ENCODE measurements around the gene GNLY.

Gene GNLY

DNA sequence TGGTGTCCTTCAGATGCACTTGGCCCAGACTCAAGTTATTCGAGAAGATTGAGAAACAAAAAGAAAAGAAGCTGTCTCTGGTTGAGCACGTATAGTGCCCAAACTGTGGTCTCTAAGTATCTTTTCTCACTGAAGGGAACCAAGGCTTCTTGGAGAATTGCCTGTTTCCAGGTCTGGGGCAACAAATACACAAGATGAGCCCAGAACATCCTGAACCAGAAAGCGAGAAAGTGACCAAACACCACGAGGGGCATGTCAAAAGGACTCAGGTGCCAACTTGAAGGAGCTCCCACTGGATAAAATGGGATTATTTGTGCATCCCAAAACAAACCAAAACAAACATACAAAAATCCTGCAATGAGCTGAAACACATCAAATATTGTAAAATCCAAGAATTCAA, 46.0 kb downstream of the GNLY start:
- Histone ChIP-seq H3K4me1 (ENCODE audit: insufficient read depth, low read length) (peaks cover 10% of the 10 kb centered on the region; the same call in 1 of the 2 replicates), H3K9ac (ENCODE audit: low read depth, low read length) (no peak overlapping the region)

DNA sequence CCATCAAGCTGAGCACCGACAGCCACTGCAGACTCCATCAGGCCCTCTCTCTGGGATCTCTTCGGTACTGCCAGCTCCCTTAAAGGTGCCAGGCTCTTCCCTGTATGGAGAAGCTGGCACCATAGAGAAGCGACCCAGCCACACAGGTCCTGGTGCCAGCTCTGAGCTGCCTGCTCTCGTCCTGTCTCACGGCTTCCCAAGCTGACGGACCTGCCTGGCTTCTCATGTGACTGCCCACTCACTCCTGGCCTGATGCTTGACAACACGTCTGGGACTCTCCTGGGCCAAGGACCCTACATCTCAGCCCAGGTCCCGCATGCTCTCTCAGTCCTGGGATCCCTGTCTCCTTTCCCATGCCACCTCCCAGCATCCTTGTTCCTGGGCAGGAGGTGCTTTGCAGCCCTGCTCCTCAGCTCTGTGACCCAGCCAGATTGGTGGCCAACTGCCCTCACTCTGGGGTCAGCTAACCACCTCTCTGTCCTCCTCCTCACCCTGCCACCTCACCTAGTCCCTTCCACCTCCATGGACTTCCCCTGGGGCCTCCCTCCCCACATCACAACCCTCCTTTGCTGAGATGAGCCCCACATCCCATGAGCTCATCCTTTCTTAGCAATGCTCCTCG, 47.2 kb downstream of the GNLY start:
- peaks cover 10% of the 10 kb centered on the region; the same call in 1 of the 2 replicates for H3K4me1 ChIP-seq (ENCODE audit: insufficient read depth, low read length)
- H3K9ac ChIP-seq (ENCODE audit: low read depth, low read length): no peak overlapping the region
- H3K36me3 ChIP-seq (ENCODE audit: insufficient read depth, low read length): no peaks in the 10 kb centered on the region

More for the DNA sequence above, 46.0 kb downstream of the GNLY start:
- H3K36me3 ChIP-seq (ENCODE audit: insufficient read depth, low read length): no peaks in the 10 kb centered on the region
- H3K9me3 ChIP-seq (ENCODE audit: control insufficient read depth, insufficient read depth, low read length): no peaks in the 10 kb centered on the region

DNA sequence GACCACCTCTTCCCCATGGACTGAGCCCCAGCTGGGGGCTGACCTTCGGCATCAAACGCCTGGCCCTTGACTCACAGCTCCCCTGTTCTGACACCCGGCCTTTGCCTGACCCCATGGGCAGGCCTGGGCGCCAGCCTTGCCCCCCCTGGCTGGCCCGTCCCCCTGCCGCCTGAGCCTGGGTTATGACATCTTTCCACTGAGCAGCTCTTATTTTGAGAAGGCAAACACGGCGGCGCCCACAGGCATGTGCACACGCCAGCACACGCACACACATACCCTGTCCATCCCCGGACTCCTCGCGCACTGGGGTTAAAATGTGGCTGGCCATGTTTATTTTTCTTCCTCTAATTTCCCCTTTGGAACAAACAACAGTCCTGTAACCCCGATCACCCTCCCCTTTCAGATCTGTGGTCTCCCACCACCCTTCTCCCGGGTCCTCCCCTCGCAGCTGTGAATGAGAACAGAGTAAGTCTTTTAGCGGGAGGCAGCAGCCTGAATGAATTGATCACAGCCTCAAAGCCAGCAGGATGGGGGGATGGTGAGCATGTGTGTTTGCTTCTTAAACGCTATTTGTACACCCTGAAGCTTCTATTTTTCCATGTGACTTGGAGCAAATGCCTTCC, 47.8 kb downstream of the GNLY start:
- Histone ChIP-seq H3K9me3 (ENCODE audit: control insufficient read depth, insufficient read depth, low read length) (no peaks in the 10 kb centered on the region), H3K36me3 (ENCODE audit: insufficient read depth, low read length) (no peaks in the 10 kb centered on the region), H3K4me1 (ENCODE audit: insufficient read depth, low read length) (peaks cover 10% of the 10 kb centered on the region; the same call in 1 of the 2 replicates), H3K9ac (ENCODE audit: low read depth, low read length) (peak overlapping the region; percentile 12)

More for the DNA sequence above, 47.2 kb downstream of the GNLY start:
- no peaks in the 10 kb centered on the region for H3K9me3 ChIP-seq (ENCODE audit: control insufficient read depth, insufficient read depth, low read length)

DNA sequence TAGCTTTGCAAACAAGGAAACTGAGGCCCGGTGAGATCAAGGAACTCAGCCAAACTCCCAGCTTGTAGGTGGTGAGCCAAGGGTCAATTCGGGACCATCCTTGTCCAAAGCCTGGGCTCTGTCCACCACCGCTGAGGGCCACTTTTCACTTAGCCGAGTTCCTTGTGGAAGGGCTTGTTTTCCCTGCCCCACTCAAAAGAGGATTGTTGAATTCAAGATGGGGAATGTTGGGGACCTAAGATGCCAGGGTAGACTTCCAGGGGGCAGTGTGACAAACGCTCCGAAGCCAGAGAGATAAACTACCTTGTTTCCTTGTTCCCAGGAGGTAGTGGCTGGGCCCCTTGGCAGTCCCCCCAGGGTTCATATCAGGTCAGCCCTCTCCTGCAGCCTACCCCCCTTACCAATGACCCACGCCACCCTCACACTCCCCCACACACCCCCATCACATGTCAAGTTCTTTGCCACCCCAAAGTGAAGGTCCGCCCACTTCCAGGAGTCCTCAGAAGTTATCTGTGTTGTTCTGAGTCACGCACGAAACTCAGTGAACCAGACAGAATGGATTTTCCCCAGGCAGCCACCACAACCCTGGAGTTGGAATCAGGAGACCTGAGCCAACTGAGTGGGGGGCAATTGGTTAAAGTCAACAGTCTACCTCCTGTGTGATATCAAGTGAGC, 49.3 kb downstream of the GNLY start:
- H3K36me3 ChIP-seq (ENCODE audit: insufficient read depth, low read length): no peaks in the 10 kb centered on the region
- no peaks in the 10 kb centered on the region for H3K9me3 ChIP-seq (ENCODE audit: control insufficient read depth, insufficient read depth, low read length)
- peaks cover 11% of the 10 kb centered on the region; the same call in 1 of the 2 replicates for H3K4me1 ChIP-seq (ENCODE audit: insufficient read depth, low read length)
- no peak overlapping the region for H3K9ac ChIP-seq (ENCODE audit: low read depth, low read length)

DNA sequence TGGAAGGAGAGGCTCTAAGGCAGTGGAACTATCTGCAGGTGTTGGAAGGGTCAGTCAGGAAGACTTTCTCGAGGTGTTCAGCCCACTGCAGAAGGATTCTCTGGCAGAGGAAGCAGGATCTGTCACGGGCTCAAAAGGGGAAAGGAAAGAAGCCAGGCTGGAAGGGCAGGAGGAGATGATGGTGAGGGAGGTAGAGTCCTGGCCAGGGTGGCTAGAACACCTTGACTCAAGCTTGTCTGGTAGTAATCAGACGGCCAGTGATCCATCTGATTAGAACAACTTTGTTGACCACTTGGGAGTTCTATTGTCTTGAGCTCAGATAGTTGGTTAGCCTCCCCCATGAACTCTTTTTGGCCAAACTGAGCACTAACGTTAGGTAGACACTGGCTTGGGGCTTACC, 49.9 kb downstream of the GNLY start:
- Histone ChIP-seq H3K9ac (ENCODE audit: low read depth, low read length) (no peak overlapping the region), H3K9me3 (ENCODE audit: control insufficient read depth, insufficient read depth, low read length) (no peaks in the 10 kb centered on the region), H3K36me3 (ENCODE audit: insufficient read depth, low read length) (no peaks in the 10 kb centered on the region), H3K4me1 (ENCODE audit: insufficient read depth, low read length) (peaks cover 17% of the 10 kb centered on the region; the same call in 1 of the 2 replicates)

DNA sequence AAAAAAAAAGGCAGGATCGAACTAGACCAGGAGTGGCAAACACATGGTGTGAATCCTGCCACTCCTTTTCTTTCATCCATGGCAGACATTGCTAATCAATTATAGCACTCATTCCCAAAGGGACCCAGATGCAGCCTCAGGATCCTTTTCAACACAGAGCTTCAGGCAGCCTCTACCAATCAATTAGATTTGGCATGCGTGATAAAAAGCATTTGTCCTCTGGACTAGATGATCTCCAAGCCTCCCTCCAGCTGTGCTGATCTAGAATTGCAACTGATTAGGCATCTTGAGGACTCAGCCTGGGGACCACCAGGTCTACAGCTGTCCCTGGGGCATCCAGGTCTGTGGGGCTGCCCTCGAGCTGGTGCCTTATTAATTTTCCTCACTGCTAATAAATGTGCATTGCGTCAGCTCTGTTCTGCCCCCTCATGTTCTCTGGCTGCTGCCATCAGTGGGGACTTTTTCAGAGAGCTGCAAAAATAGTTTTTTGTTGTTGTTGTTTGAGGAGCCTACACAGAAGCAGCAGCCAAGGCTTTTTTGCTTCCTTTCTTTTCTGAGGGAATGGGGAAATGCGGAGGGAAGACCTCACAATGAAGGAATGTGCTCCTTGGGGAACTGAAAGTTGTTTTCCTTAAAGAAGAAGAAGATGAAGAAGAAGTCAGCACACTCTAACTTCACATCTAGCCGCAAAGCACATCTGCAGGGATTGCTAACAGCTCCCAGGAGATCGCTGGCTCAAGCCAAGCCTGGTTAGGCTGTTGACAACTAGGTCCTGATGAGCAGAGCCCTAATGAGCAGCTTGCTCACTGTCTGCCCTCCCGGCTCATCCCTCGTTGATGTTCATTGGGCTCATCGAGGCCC, 50.8 kb downstream of the GNLY start:
- peaks cover 19% of the 10 kb centered on the region; the same call in 1 of the 2 replicates for H3K4me1 ChIP-seq (ENCODE audit: insufficient read depth, low read length)

DNA sequence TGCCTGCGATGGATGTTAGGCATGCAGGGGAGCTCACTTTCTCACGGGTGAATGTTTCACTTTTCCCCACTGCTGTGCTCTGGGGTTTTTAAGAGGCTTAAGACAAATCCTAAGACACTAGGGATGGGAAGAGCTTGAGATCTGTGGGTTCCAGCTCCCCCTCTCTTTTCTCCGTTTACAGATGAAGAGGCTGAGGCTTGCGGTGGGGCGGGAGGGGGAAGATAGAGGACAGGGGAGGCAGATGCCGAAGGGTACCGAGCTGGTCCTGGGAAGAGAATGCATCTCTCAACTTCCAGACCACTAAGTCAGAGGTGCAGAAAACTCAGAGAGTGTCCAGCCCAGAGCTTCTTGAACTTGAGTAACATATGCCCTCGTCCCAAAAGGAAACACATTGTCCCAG, 51.5 kb downstream of the GNLY start:
- no peaks in the 10 kb centered on the region for H3K9me3 ChIP-seq (ENCODE audit: control insufficient read depth, insufficient read depth, low read length)
- no peaks in the 10 kb centered on the region for H3K36me3 ChIP-seq (ENCODE audit: insufficient read depth, low read length)
- peaks cover 19% of the 10 kb centered on the region; the same call in 1 of the 2 replicates for H3K4me1 ChIP-seq (ENCODE audit: insufficient read depth, low read length)
- H3K9ac ChIP-seq (ENCODE audit: low read depth, low read length): no peak overlapping the region

More for the DNA sequence above, 50.8 kb downstream of the GNLY start:
- Histone ChIP-seq H3K9ac (ENCODE audit: low read depth, low read length) (no peak overlapping the region), H3K9me3 (ENCODE audit: control insufficient read depth, insufficient read depth, low read length) (no peaks in the 10 kb centered on the region), H3K36me3 (ENCODE audit: insufficient read depth, low read length) (no peaks in the 10 kb centered on the region)

DNA sequence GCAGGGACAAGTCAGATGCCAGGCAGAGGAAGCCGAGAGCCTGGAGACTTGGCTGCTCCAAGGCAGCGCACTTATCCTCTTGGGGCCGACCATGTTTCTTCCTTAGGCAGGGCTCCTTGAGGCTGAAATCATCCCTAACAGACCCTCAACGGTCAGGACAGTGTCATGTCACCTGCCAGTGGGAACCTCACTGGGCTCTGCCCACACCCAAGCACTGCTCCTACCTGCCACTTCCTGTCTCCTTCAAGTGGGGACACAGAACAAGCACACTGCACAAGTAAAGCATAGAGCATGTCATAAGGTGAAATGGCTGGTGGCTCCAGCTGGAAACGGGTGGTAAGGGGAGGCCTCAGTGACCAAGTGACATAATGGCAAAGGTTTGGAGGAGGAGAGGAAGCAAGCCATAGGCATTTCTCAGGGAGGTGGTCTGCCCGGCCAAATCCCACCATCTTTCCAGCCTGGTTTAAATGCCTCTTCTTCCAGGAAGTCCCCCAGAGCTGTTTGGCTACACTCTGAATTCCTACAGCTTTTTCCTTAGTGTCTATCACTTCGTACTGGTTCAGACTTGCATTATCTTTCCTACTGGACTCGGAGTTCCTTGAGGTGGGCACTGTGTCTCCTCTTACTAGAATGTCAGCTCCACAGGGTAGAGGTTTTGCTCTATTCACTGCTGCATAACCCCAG, 52.3 kb downstream of the GNLY start:
- Histone ChIP-seq H3K36me3 (ENCODE audit: insufficient read depth, low read length) (no peaks in the 10 kb centered on the region), H3K9me3 (ENCODE audit: control insufficient read depth, insufficient read depth, low read length) (no peaks in the 10 kb centered on the region), H3K9ac (ENCODE audit: low read depth, low read length) (no peak overlapping the region), H3K4me1 (ENCODE audit: insufficient read depth, low read length) (peaks cover 18% of the 10 kb centered on the region; the same call in 1 of the 2 replicates)

DNA sequence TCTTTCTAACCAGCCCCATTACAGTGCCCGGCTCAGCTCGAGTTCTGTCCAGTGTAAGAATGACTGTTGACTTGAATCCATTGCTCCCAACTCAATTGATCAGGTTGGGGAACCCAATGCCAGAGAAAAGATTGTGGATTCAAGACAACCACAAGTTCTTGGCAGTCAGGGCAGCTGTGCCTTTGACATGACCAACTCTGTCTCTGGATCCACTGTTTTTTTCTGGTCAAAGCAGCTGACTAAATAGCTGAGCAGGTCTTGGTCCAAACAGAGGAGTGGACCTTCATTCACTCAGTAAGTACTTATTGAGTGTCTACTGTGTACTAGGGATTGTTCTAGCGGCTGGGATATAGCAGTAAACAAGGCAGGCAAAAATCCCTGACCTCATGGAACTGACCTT, 53.3 kb downstream of the GNLY start:
- Histone ChIP-seq H3K36me3 (ENCODE audit: insufficient read depth, low read length) (no peaks in the 10 kb centered on the region), H3K9ac (ENCODE audit: low read depth, low read length) (no peak overlapping the region), H3K9me3 (ENCODE audit: control insufficient read depth, insufficient read depth, low read length) (no peaks in the 10 kb centered on the region), H3K4me1 (ENCODE audit: insufficient read depth, low read length) (peaks cover 9% of the 10 kb centered on the region; the same call in 1 of the 2 replicates)

DNA sequence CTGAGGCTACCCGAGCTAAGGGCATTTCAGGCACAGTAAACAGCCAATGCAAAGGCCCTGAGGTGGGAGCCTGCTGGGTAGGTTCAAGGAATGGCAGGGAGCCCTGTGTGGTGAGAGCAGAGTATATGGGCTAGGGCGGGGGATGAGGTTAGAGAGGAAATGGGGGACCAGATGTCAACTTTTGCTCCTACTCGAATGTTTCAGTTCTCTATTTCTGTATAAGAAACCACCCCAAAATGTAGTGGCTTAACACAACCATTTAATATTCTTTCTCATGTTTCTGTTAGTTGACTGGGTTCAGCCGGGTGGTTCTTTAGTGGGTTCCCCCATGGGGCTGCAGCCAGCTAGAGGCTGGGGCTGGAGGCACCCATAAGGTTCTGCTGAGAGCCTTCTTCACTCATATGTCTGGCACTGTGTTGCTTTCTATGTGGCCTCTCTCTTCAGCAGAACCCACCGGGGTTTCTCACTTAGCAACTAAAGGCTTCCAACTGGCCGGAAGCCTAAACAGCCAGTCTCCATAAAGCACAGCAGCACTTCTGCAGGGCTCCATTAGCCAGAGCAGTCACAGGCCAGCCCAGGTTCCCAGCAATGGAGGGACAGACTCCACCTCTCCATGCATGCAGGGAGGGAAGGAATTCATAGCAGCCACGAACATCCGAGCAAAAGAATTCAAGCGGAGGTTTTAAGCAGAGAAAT, 54.0 kb downstream of the GNLY start:
- Histone ChIP-seq H3K36me3 (ENCODE audit: insufficient read depth, low read length) (no peaks in the 10 kb centered on the region), H3K4me1 (ENCODE audit: insufficient read depth, low read length) (peaks cover 9% of the 10 kb centered on the region; the same call in 1 of the 2 replicates), H3K9ac (ENCODE audit: low read depth, low read length) (no peak overlapping the region), H3K9me3 (ENCODE audit: control insufficient read depth, insufficient read depth, low read length) (no peaks in the 10 kb centered on the region)

Data from ES-I3 (cell line).